Neuronal stem cell (in vitro differentiated cells): ENCODE data around the gene PSMD2.

Experiments used
- DNase-seq: peaks from one replicate; pipeline ENCODE4 v3.0.0-alpha.2; 2013; ENCODE audit warnings: low spot score
- H2AFZ ChIP-seq: one replicate; pipeline ENCODE4 v1.6.1; 2013; ENCODE audit warnings: mild to moderate bottlenecking, low read length, inconsistent platforms
- H2AK5ac ChIP-seq: 2 replicates; pipeline ENCODE4 v1.6.1; 2013; ENCODE audit warnings: low read depth, mild to moderate bottlenecking, inconsistent platforms, low read length, moderate library complexity, mixed read lengths
- H2BK120ac ChIP-seq: 2 replicates; pipeline ENCODE4 v1.6.1; 2013; ENCODE audit warnings: low read depth, mild to moderate bottlenecking, inconsistent platforms, low read length, moderate library complexity, mixed read lengths
- H2BK12ac ChIP-seq: one replicate; pipeline ENCODE4 v1.6.1; 2013; ENCODE audit warnings: low read length, inconsistent platforms
- H2BK15ac ChIP-seq: 2 replicates; pipeline ENCODE4 v1.6.1; 2013; ENCODE audit warnings: mild to moderate bottlenecking, low read length, inconsistent platforms, mixed read lengths
- H2BK5ac ChIP-seq: one replicate; pipeline ENCODE4 v1.6.1; 2013; ENCODE audit warnings: inconsistent platforms, mild to moderate bottlenecking, low read length, moderate library complexity
- H3K14ac ChIP-seq: one replicate; pipeline ENCODE4 v1.6.1; 2013; ENCODE audit warnings: low read length, inconsistent platforms
- H3K18ac ChIP-seq: 2 replicates; pipeline ENCODE4 v1.6.1; 2013; ENCODE audit warnings: low read length, inconsistent platforms
- H3K23ac ChIP-seq: 2 replicates; pipeline ENCODE4 v1.6.1; 2013; ENCODE audit warnings: low read depth, mild to moderate bottlenecking, mixed read lengths, low read length, inconsistent platforms; ENCODE audit not compliant: poor library complexity
- H3K27ac ChIP-seq: replicated peaks from 3 replicates; pipeline ENCODE4 v1.5.1; 2013; ENCODE audit warnings: low read length, inconsistent platforms
- H3K27me3 ChIP-seq, 3 experiments: 2 replicates each; pipeline ENCODE4 v1.6.1; 2013; ENCODE audit warnings: low read length in 3 of 3, mild to moderate bottlenecking in 2 of 3, inconsistent platforms in 1 of 3, low read depth in 1 of 3, mixed read lengths in 1 of 3, moderate library complexity in 1 of 3; ENCODE audit not compliant: control insufficient read depth in 3 of 3, insufficient read depth in 3 of 3
- H3K36me3 ChIP-seq, 2 donors: replicated peaks in 1 of 2; 2 replicates each; pipeline ENCODE4 v1.6.1; 2013; ENCODE audit warnings: low read length in 2 of 2; ENCODE audit not compliant: control insufficient read depth in 2 of 2, insufficient read depth in 2 of 2
- H3K4ac ChIP-seq: 2 replicates; pipeline ENCODE4 v1.6.1; 2013; ENCODE audit warnings: inconsistent platforms, mild to moderate bottlenecking, low read length, moderate library complexity
- H3K4me1 ChIP-seq, 2 donors: 1 replicate in 1 of 2; 2 replicates in 1 of 2; pipeline ENCODE4 v1.6.1; 2013; ENCODE audit warnings: low read length in 2 of 2, low read depth in 1 of 2; ENCODE audit not compliant: control insufficient read depth in 2 of 2, insufficient read depth in 1 of 2
- H3K4me2 ChIP-seq: one replicate; pipeline ENCODE4 v1.6.1; 2013; ENCODE audit warnings: mild to moderate bottlenecking, low read length, inconsistent platforms; ENCODE audit not compliant: insufficient read depth, poor library complexity, severe bottlenecking
- H3K4me3 ChIP-seq, 2 donors: 2 replicates each; pipeline ENCODE4 v1.5.1; 2013; ENCODE audit warnings: low read length in 2 of 2, mild to moderate bottlenecking in 2 of 2, inconsistent platforms in 1 of 2, moderate library complexity in 1 of 2
- H3K79me1 ChIP-seq: one replicate; pipeline ENCODE4 v1.6.1; 2013; ENCODE audit warnings: low read depth, mild to moderate bottlenecking, inconsistent platforms, low read length, moderate library complexity
- H3K9ac ChIP-seq: one replicate; pipeline ENCODE4 v1.6.1; 2013; ENCODE audit warnings: mild to moderate bottlenecking, low read depth, low read length, inconsistent platforms; ENCODE audit not compliant: poor library complexity
- H3K9me3 ChIP-seq, 2 donors: replicated peaks in 1 of 2; 2 replicates each; pipeline versions ENCODE3 to v1.6.1; 2013; ENCODE audit warnings: low read length in 2 of 2, mild to moderate bottlenecking in 2 of 2, inconsistent platforms in 1 of 2, low read depth in 1 of 2, mixed read lengths in 1 of 2, moderate library complexity in 1 of 2; ENCODE audit not compliant: control insufficient read depth in 2 of 2, insufficient read depth in 1 of 2
- H4K8ac ChIP-seq: one replicate; pipeline ENCODE4 v1.6.1; 2013; ENCODE audit warnings: low read depth, mild to moderate bottlenecking, inconsistent platforms, low read length, moderate library complexity
- H4K91ac ChIP-seq: one replicate; pipeline ENCODE4 v1.6.1; 2013; ENCODE audit warnings: low read length, low read depth, mild to moderate bottlenecking, inconsistent platforms; ENCODE audit not compliant: poor library complexity
- whole genome bisulfite sequencing, 2 donors: extraction: QIAGEN DNeasy Blood & Tissue Kit; methylation state at CpG; one replicate each; pipeline ENCODE4 v1.1.7; 2013; ENCODE audit warnings: missing lambda C conversion rate in 2 of 2, mixed read lengths in 1 of 2; ENCODE audit not compliant: insufficient read length in 2 of 2, insufficient replicate concordance in 1 of 2; ENCODE audit errors: extremely low coverage in 2 of 2; 5-methylcytosine and 5-hydroxymethylcytosine counted together

Gene PSMD2

GRCh38 chr3:184323696-184324095 lies 24.7 kb downstream of the PSMD2 start:
- Histone ChIP-seq H2AFZ (no peak overlapping the region), H2BK5ac (no peak overlapping the region), H2AK5ac (no peak overlapping the region), H3K4me2 (no peak overlapping the region), H3K4ac (no peak overlapping the region), H3K4me3 (no peak overlapping the region), H3K14ac (no peak overlapping the region), H3K27ac (no peak overlapping the region), H3K36me3 (peaks cover 87 to 100% of the 10 kb centered on the region in 2 donors), H3K9me3 (no peaks in the 10 kb centered on the region), H3K23ac (no peak overlapping the region), H3K27me3 (no peaks in the 10 kb centered on the region), H3K4me1 (peaks cover 0 to 2% of the 10 kb centered on the region in 2 donors), H3K18ac (no peak overlapping the region), H2BK120ac (no peak overlapping the region), H3K79me1 (peaks cover 13% of the 10 kb centered on the region), H4K91ac (no peak overlapping the region), H4K8ac (no peak overlapping the region), H2BK12ac (no peak overlapping the region), H3K9ac (no peak overlapping the region), H2BK15ac (no peak overlapping the region)
- no CpG with 5 or more reads among the region's 8 CpGs for WGBS, 2 donors
- no peak for DNase-seq

DNA sequence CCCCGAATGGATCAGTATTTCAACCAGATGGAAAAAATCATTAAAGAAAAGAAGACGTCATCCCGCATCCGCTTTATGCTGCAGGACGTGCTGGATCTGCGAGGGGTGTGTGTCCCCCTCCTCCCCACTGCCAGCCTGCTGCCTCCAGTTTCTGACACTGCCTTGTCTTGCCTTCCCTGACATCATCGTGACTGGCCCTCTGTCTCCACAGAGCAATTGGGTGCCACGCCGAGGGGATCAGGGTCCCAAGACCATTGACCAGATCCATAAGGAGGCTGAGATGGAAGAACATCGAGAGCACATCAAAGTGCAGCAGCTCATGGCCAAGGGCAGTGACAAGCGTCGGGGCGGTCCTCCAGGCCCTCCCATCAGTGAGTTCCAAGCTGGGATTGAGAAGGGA lies 26.2 kb downstream of the PSMD2 start:
- no peaks in the 10 kb centered on the region for H3K4me1 ChIP-seq
- H3K27me3 ChIP-seq = no peaks in the 10 kb centered on the region
- H3K18ac ChIP-seq = no peak overlapping the region
- no peak overlapping the region for H2BK120ac ChIP-seq
- H3K9me3 ChIP-seq = no peaks in the 10 kb centered on the region
- peaks cover 86 to 100% of the 10 kb centered on the region in 2 donors for H3K36me3 ChIP-seq
- H3K4ac ChIP-seq = no peak overlapping the region
- no peak overlapping the region for H2AK5ac ChIP-seq
- no peak overlapping the region for H3K27ac ChIP-seq
- peak overlapping the region; percentile 8 for H3K23ac ChIP-seq
- no peak overlapping the region for H3K14ac ChIP-seq
- H3K4me3 ChIP-seq = peak overlapping the region in 1 of 2 donors; percentile 58
- H2AFZ ChIP-seq = no peak overlapping the region
- H2BK15ac ChIP-seq = no peak overlapping the region
- H4K8ac ChIP-seq = no peak overlapping the region
- H3K4me2 ChIP-seq = no peak overlapping the region
- WGBS, 2 donors = no CpG with 5 or more reads among the region's 13 CpGs
- H3K9ac ChIP-seq = no peak overlapping the region
- H2BK12ac ChIP-seq = no peak overlapping the region
- H2BK5ac ChIP-seq = no peak overlapping the region
- DNase-seq = no peak
- no peak overlapping the region for H4K91ac ChIP-seq
- peaks cover 8% of the 10 kb centered on the region for H3K79me1 ChIP-seq

- Histone ChIP-seq H4K91ac (no peak overlapping the region), H2BK5ac (no peak overlapping the region), H3K4me2 (no peak overlapping the region), H3K9ac (no peak overlapping the region), H3K23ac (peak overlapping the region; percentile 8), H2BK12ac (no peak overlapping the region), H3K27me3 (no peaks in the 10 kb centered on the region), H3K4ac (no peak overlapping the region), H2AFZ (no peak overlapping the region), H2AK5ac (no peak overlapping the region), H2BK120ac (no peak overlapping the region), H2BK15ac (no peak overlapping the region), H3K79me1 (peaks cover 8% of the 10 kb centered on the region), H4K8ac (no peak overlapping the region), H3K18ac (no peak overlapping the region), H3K27ac (no peak overlapping the region), H3K9me3 (no peaks in the 10 kb centered on the region), H3K4me3 (no peak overlapping the region), H3K4me1 (no peaks in the 10 kb centered on the region), H3K36me3 (peaks cover 82 to 100% of the 10 kb centered on the region in 2 donors), H3K14ac (no peak overlapping the region)
- WGBS, 2 donors = no CpG with 5 or more reads among the region's 6 CpGs
- DNase-seq = no peak
Measured at GRCh38 chr3:184325715-184326369, 26.8 kb downstream of the PSMD2 start.

DNA sequence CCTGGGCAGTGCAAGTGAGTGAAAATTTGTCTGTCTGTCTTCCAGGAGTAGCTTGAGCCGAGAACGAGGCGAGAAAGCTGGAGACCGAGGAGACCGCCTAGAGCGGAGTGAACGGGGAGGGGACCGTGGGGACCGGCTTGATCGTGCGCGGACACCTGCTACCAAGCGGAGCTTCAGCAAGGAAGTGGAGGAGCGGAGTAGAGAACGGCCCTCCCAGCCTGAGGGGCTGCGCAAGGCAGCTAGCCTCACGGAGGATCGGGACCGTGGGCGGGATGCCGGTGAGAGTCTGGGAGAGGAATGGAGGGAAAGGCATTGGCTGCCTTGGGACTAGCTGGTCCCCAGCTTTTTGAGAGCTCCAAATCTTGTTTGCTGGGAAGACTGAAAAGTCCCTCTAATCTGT lies 28.1 kb downstream of the PSMD2 start:
- H4K8ac ChIP-seq = no peak overlapping the region
- no peak overlapping the region for H4K91ac ChIP-seq
- H3K23ac ChIP-seq = no peak overlapping the region
- H2BK5ac ChIP-seq = no peak overlapping the region
- no peak overlapping the region for H3K14ac ChIP-seq
- no peaks in the 10 kb centered on the region for H3K4me1 ChIP-seq
- no peak overlapping the region for H2BK120ac ChIP-seq
- H2AFZ ChIP-seq = no peak overlapping the region
- H2BK12ac ChIP-seq = no peak overlapping the region
- peaks cover 8% of the 10 kb centered on the region for H3K79me1 ChIP-seq
- no peaks in the 10 kb centered on the region for H3K27me3 ChIP-seq
- H3K36me3 ChIP-seq = peaks cover 83 to 100% of the 10 kb centered on the region in 2 donors
- no peak overlapping the region for H3K18ac ChIP-seq
- no CpG with 5 or more reads among the region's 21 CpGs for WGBS, 2 donors
- DNase-seq = no peak
- no peak overlapping the region for H3K4me2 ChIP-seq
- H2AK5ac ChIP-seq = no peak overlapping the region
- H3K9me3 ChIP-seq = no peaks in the 10 kb centered on the region
- H2BK15ac ChIP-seq = no peak overlapping the region
- H3K9ac ChIP-seq = no peak overlapping the region
- H3K27ac ChIP-seq = no peak overlapping the region
- no peak overlapping the region for H3K4me3 ChIP-seq
- H3K4ac ChIP-seq = no peak overlapping the region
